Measurements from ENCODE around the gene UBE3C.

DNA sequence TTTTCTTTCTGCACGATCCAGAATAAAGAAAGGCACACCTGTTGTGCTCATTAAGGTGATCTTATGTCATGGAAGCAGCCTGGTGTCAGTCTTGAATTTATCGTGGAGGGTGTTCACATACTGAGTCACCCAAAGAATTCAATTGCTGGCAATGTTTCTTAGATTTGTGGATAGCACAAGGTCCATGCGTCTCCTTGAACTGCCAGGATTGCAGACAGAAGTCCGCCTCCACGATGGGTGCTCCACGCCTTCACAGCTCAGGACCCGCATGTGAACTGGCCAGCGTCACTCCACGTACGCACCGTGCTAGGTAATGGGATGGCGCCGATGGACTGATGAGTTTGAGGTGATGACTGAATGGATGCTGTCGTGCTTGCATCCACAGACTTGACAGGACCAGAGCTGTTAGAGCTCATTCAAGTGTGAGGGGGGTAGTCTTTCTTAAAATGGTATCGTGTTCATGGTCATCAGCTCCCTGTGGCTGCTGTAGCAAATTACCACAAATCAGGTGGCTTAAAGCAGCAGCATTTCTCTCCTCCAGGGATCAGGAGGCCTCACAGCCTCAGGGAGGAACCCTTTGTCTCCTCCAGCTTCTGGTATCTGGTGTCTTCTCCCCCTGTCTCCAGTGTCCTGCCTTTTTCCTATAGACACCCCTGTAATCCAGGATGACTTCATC is 132.7 kb downstream of the UBE3C start:
- TF ChIP-seq CTCF (IDR thresholded peaks at IDR 0.05) (no peak), POLR2A (IDR thresholded peaks at IDR 0.05) (no peak), POLR2AphosphoS5 (IDR thresholded peaks at IDR 0.05) (no peak)

Data from prostate gland (tissue), 2 donors.